Gastrocnemius medialis (tissue), 4 donors: ENCODE measurements around the gene THAP9.

Source experiments
- CTCF ChIP-seq, 5 experiments: fragments of 450-650 bp in 3 of 5; fragments of 200-600 bp in 2 of 5; sonication (generic) in 2 of 5; IDR thresholded peaks in 4 of 5; conservative IDR thresholded peaks in 1 of 5; 1 replicate in 4 of 5; 2 replicates in 1 of 5; pipeline ENCODE4 v1.5.1; 2016 to 2019; ENCODE audit warnings: antibody characterized with exemption in 5 of 5, mild to moderate bottlenecking in 3 of 5, moderate library complexity in 3 of 5
- POLR2A ChIP-seq, 2 donors: fragments of 450-650 bp; IDR thresholded peaks; one replicate each; pipeline ENCODE4 v1.6.1; 2017; ENCODE audit warnings: antibody characterized with exemption in 2 of 2, mild to moderate bottlenecking in 2 of 2, moderate library complexity in 2 of 2

GRCh38 chr4:82899374-82900065, 1.0 kb upstream of the THAP9 start:
- no peak for TF ChIP-seq POLR2A (IDR thresholded peaks at IDR 0.05)
- TF ChIP-seq CTCF (IDR thresholded peaks at IDR 0.05 in 4 of 5, conservative IDR thresholded peaks at IDR 0.05 in 1 of 5): no peak
